ENCODE measurements around the gene INPP5J. TPM values are rescaled to one million over a fixed set of nuclear protein-coding genes. Genes with fewer than 3 reads are reported as not detected.
"Not testable (repeated sequence)": the region's sequence is repeated elsewhere in the genome, so short reads cannot be mapped to it uniquely, and the experiment has no call there.

INPP5J gene
- total and polyA plus RNA-seq, 10 of the 15 experiments (the other 5 are each of a cell fraction or from before 2014, with no cell fraction given), result 0.18 to 2.8 (median 1.5) TPM; not detected in 1

DNA sequence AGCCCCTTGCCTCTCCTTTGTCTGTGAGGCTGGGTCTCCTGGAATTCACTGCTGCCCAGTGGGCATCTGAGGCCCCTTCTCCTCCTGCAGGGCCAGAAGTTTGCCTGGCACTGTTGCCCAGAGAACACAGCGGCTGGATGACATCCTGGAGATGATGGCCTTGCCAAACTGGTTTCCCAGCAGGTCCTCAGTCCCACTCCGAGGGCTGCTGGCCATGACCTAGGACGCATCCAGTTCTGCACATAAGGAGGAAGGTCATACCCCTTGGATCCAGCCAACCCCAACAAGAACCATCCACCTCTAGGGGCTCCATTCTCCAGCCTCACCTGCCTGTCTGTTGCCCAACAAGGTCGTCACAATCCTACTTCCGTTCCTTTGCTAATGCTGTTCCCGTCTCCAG, 45.1 kb upstream of the INPP5J start:
- ATAC-seq, result no peak
- no peaks in the 10 kb centered on the region for H4K20me1 ChIP-seq (ENCODE audit: control insufficient read depth, insufficient read depth)
- H3K9ac ChIP-seq (ENCODE audit: control insufficient read depth, insufficient read depth, low read length), result no peak overlapping the region
- WGBS (ENCODE audit: insufficient coverage, insufficient replicate concordance, low lambda C conversion rate, missing lambda C conversion rate), result 40% methylated on average over 6 of the region's 6 CpGs
- SMC1A ChIA-PET (ENCODE audit: uncharacterized antibody, unreplicated experiment), result no interaction called here
- POLR2A ChIA-PET, result no interaction called here
- no peak overlapping the region for H3K4me3 ChIP-seq
- TF ChIP-seq, protein P1, sequence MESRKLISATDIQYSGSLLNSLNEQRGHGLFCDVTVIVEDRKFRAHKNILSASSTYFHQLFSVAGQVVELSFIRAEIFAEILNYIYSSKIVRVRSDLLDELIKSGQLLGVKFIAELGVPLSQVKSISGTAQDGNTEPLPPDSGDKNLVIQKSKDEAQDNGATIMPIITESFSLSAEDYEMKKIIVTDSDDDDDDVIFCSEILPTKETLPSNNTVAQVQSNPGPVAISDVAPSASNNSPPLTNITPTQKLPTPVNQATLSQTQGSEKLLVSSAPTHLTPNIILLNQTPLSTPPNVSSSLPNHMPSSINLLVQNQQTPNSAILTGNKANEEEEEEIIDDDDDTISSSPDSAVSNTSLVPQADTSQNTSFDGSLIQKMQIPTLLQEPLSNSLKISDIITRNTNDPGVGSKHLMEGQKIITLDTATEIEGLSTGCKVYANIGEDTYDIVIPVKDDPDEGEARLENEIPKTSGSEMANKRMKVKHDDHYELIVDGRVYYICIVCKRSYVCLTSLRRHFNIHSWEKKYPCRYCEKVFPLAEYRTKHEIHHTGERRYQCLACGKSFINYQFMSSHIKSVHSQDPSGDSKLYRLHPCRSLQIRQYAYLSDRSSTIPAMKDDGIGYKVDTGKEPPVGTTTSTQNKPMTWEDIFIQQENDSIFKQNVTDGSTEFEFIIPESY (IDR thresholded peaks at IDR 0.05), result no peak
- TF ChIP-seq ZBED1 (IDR thresholded peaks at IDR 0.05; ENCODE audit: borderline replicate concordance), result no peak
- TF ChIP-seq NFYB (IDR thresholded peaks at IDR 0.05; ENCODE audit: insufficient read depth, low read depth, low read length), result no peak
- no peak for TF ChIP-seq MYB (IDR thresholded peaks at IDR 0.05; ENCODE audit: borderline replicate concordance, low read depth, low read length)
- no peak for TF ChIP-seq CHD4 (IDR thresholded peaks at IDR 0.05)
- TF ChIP-seq SIX5 (IDR thresholded peaks at IDR 0.05; ENCODE audit: low read depth, low read length, severe bottlenecking), result no peak
- TF ChIP-seq, protein P2, sequence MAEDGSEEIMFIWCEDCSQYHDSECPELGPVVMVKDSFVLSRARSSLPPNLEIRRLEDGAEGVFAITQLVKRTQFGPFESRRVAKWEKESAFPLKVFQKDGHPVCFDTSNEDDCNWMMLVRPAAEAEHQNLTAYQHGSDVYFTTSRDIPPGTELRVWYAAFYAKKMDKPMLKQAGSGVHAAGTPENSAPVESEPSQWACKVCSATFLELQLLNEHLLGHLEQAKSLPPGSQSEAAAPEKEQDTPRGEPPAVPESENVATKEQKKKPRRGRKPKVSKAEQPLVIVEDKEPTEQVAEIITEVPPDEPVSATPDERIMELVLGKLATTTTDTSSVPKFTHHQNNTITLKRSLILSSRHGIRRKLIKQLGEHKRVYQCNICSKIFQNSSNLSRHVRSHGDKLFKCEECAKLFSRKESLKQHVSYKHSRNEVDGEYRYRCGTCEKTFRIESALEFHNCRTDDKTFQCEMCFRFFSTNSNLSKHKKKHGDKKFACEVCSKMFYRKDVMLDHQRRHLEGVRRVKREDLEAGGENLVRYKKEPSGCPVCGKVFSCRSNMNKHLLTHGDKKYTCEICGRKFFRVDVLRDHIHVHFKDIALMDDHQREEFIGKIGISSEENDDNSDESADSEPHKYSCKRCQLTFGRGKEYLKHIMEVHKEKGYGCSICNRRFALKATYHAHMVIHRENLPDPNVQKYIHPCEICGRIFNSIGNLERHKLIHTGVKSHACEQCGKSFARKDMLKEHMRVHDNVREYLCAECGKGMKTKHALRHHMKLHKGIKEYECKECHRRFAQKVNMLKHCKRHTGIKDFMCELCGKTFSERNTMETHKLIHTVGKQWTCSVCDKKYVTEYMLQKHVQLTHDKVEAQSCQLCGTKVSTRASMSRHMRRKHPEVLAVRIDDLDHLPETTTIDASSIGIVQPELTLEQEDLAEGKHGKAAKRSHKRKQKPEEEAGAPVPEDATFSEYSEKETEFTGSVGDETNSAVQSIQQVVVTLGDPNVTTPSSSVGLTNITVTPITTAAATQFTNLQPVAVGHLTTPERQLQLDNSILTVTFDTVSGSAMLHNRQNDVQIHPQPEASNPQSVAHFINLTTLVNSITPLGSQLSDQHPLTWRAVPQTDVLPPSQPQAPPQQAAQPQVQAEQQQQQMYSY (CRISPR knock-in tag; IDR thresholded peaks at IDR 0.05), result no peak
- TF ChIP-seq MTA3 (IDR thresholded peaks at IDR 0.05; ENCODE audit: borderline replicate concordance, low read length), result no peak
- no peak for TF ChIP-seq ATF7 (IDR thresholded peaks at IDR 0.05; ENCODE audit: low read depth)
- no peak for TF ChIP-seq SMC3 (IDR thresholded peaks at IDR 0.05; ENCODE audit: borderline replicate concordance, low read length)
- no peak for TF ChIP-seq TBL1XR1 (IDR thresholded peaks at IDR 0.05; ENCODE audit: low read depth, low read length)
- TF ChIP-seq WRNIP1 (IDR thresholded peaks at IDR 0.05; ENCODE audit: borderline replicate concordance, low read depth, low read length), result no peak
- TF ChIP-seq PAX5 (IDR thresholded peaks at IDR 0.05; ENCODE audit: borderline replicate concordance, low read depth, low read length), result no peak
- TF ChIP-seq TCF12 (IDR thresholded peaks at IDR 0.05; ENCODE audit: low read depth, low read length), result no peak
- no peak for TF ChIP-seq SP1 (IDR thresholded peaks at IDR 0.05; ENCODE audit: low read depth, low read length)
- intact Hi-C loops (cut with micrococcal nuclease; ENCODE audit: unreplicated experiment) (no loop called here), in situ Hi-C loops (cut with MboI) (no loop called here)
- H3K4me1 ChIP-seq (ENCODE audit: control insufficient read depth, insufficient read depth, low read length), result peaks cover 12% of the 10 kb centered on the region
- no peaks in the 10 kb centered on the region for H3K36me3 ChIP-seq (ENCODE audit: control insufficient read depth in 2 of 2, insufficient read depth in 2 of 2, low read length in 1 of 2)
- H2AFZ ChIP-seq (ENCODE audit: control insufficient read depth, low read depth, low read length), result no peak overlapping the region
- no peaks in the 10 kb centered on the region; the same call in none of the 2 replicates for H3K79me2 ChIP-seq (ENCODE audit: control insufficient read depth, insufficient read depth, low read length)
- DNase-seq (ENCODE audit: low read depth, low spot score), result no peak
- no peak overlapping the region for H3K27ac ChIP-seq (ENCODE audit: control insufficient read depth, insufficient read depth)
- no peak overlapping the region for H3K4me2 ChIP-seq (ENCODE audit: control insufficient read depth, insufficient read depth)
- no peaks in the 10 kb centered on the region for H3K9me3 ChIP-seq (replicated peaks; ENCODE audit: control insufficient read depth, insufficient read depth, low read length)
- CTCF ChIA-PET, result no interaction called here
- no peaks in the 10 kb centered on the region for H3K27me3 ChIP-seq (replicated peaks in 1 of 2; ENCODE audit: control insufficient read depth in 2 of 2, insufficient read depth in 2 of 2, low read length in 1 of 2)
- no peak for FAIRE-seq
- no TSS peak for BruUV-seq (replicated peaks)
- RAD21 ChIA-PET (ENCODE audit: unreplicated experiment), result no interaction called here

- RAD21 ChIA-PET (ENCODE audit: unreplicated experiment); in situ Hi-C loops (cut with MboI): not testable (repeated sequence)
- WGBS (ENCODE audit: insufficient coverage, insufficient replicate concordance, low lambda C conversion rate, missing lambda C conversion rate), result 43% methylated on average over 2 of the region's 2 CpGs
Observed at GRCh38 chr22:31078389-31078788, 44.4 kb upstream of the INPP5J start.

More at GRCh38 chr22:31078389-31078788, 44.4 kb upstream of the INPP5J start:
- H2AFZ ChIP-seq (ENCODE audit: control insufficient read depth, low read depth, low read length); BruUV-seq (replicated peaks); POLR2A ChIA-PET; H3K9ac ChIP-seq (ENCODE audit: control insufficient read depth, insufficient read depth, low read length); H3K79me2 ChIP-seq (ENCODE audit: control insufficient read depth, insufficient read depth, low read length); H3K36me3 ChIP-seq (ENCODE audit: control insufficient read depth in 2 of 2, insufficient read depth in 2 of 2, low read length in 1 of 2); H4K20me1 ChIP-seq (ENCODE audit: control insufficient read depth, insufficient read depth); FAIRE-seq; H3K27ac ChIP-seq (ENCODE audit: control insufficient read depth, insufficient read depth); H3K27me3 ChIP-seq (replicated peaks in 1 of 2; ENCODE audit: control insufficient read depth in 2 of 2, insufficient read depth in 2 of 2, low read length in 1 of 2); H3K9me3 ChIP-seq (replicated peaks; ENCODE audit: control insufficient read depth, insufficient read depth, low read length); H3K4me3 ChIP-seq; DNase-seq (ENCODE audit: low read depth, low spot score); intact Hi-C loops (cut with micrococcal nuclease; ENCODE audit: unreplicated experiment); H3K4me2 ChIP-seq (ENCODE audit: control insufficient read depth, insufficient read depth); ATAC-seq; CTCF ChIA-PET: not testable (repeated sequence)
- peaks cover 19% of the 10 kb centered on the region for H3K4me1 ChIP-seq (ENCODE audit: control insufficient read depth, insufficient read depth, low read length)
- SMC1A ChIA-PET (ENCODE audit: uncharacterized antibody, unreplicated experiment), result interaction anchor here (1.4 kb wide), 1 partner anchor 129 kb away, joined by 3 read pairs; no protein-coding TSS in a partner anchor

All from GM12878 (cell line).